DOHH2 (cell line): ENCODE data around the gene XPNPEP3.

Experiments
- CTCF ChIP-seq: fragments of 200-600 bp; sonication (generic); IDR thresholded peaks from one replicate; pipeline ENCODE4 v1.5.1; 2014; ENCODE audit warnings: antibody characterized with exemption, mild to moderate bottlenecking, low read depth, low read length; ENCODE audit not compliant: poor library complexity, severe bottlenecking
- EZH2phosphoT487 ChIP-seq: fragments of 200-600 bp; sonication (generic); IDR thresholded peaks from 2 replicates; pipeline ENCODE4 v1.6.1; 2017; ENCODE audit warnings: borderline replicate concordance, mild to moderate bottlenecking, antibody characterized with exemption, low read length, moderate library complexity, mixed read lengths

DNA sequence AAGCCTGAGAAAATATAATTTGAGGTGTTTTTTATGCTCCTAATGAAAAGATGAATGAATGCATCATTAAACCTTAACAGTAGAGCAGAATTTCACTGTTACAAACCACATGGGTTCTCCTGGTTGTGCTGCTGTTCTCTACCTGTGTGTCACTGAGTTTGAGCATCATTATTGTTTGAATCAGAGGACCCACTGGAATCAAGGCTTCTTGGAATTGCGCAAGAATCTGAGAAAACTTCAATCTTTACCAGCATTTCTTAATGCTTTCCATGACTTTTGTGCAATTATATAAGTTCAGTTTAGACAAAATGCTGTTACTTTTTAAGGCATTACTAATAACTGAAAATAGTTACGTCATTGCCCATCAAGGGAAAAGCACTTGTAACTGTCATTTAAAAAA, 75.4 kb downstream of the XPNPEP3 start:
- TF ChIP-seq CTCF = no peak
- TF ChIP-seq EZH2phosphoT487 = no peak
